ENCODE measurements around the gene PLA1A. TPM values are rescaled to one million over a fixed set of nuclear protein-coding genes. Genes with fewer than 3 reads are reported as not detected.

The PLA1A gene
- total and polyA plus RNA-seq, 2 of the 4 experiments (the other 2 are of a cell fraction) = not detected

GRCh38 chr3:119660474-119661440, 63.1 kb downstream of the PLA1A start, which contains the start of gene POPDC2 (continued):
- TF ChIP-seq MAFK (IDR thresholded peaks at IDR 0.05; ENCODE audit: low read depth, low read length) (no peak), USF2 (IDR thresholded peaks at IDR 0.05; ENCODE audit: low read depth, low read length) (no peak), RFX5 (IDR thresholded peaks at IDR 0.05; ENCODE audit: low read depth, low read length) (no peak), RCOR1 (IDR thresholded peaks at IDR 0.05; ENCODE audit: insufficient replicate concordance, low read length) (no peak), BHLHE40 (IDR thresholded peaks at IDR 0.05; ENCODE audit: low read depth, low read length) (no peak)

All from IMR-90 (cell line).